OCI-LY7 (cell line): Measurements from ENCODE around the gene MSANTD2. TPM values are rescaled to one million over a fixed set of nuclear protein-coding genes. Genes with fewer than 3 reads are reported as not detected.

ENCODE experiments used
- BruUV-seq: library from RNA; stranded (reverse); fragments of 400-500 nt; replicated peaks from 2 replicates; lab custom pipeline; 2021; lab: Mats Ljungman, UMichigan
- CTCF ChIA-PET: fragments of 300-600 bp; sonication (Branson Sonifier 250); formaldehyde crosslinking; loops from one replicate; lab custom pipeline; 2022; ENCODE audit warnings: antibody characterized with exemption; ENCODE audit not compliant: unreplicated experiment; lab: Charles Lee
- POLR2A ChIA-PET: fragments of 300-600 bp; sonication (Branson Sonifier 250); formaldehyde crosslinking; loops from one replicate; lab custom pipeline; 2022; ENCODE audit warnings: antibody characterized with exemption; lab: Charles Lee
- DNase-seq: peaks from one replicate; pipeline ENCODE4 v3.0.0-alpha.2; 2015; ENCODE audit warnings: low spot score
- H2AFZ ChIP-seq: fragments of 200-600 bp; sonication (generic), shearing (Covaris generic); 2 replicates; pipeline ENCODE4 v1.6.1; 2014; ENCODE audit warnings: mild to moderate bottlenecking, antibody characterized with exemption, low read length, moderate library complexity
- H3K27ac ChIP-seq: fragments of 200-600 bp; sonication (generic); 2 replicates; pipeline ENCODE4 v1.5.1; 2014; ENCODE audit warnings: mixed run types, low read depth, mild to moderate bottlenecking, moderate library complexity, low read length, inconsistent platforms; ENCODE audit not compliant: poor library complexity, severe bottlenecking
- H3K36me3 ChIP-seq: fragments of 200-600 bp; sonication (generic); 2 replicates; pipeline ENCODE4 v1.6.1; 2014; ENCODE audit warnings: mild to moderate bottlenecking, antibody characterized with exemption, low read length, moderate library complexity, mixed read lengths; ENCODE audit not compliant: insufficient read depth
- H3K4me1 ChIP-seq: fragments of 200-600 bp; sonication (generic); 2 replicates; pipeline ENCODE4 v1.5.1; 2014; ENCODE audit warnings: mild to moderate bottlenecking, low read length; ENCODE audit not compliant: insufficient read depth, poor library complexity, severe bottlenecking
- H3K4me2 ChIP-seq: fragments of 200-600 bp; sonication (generic); 2 replicates; pipeline ENCODE4 v1.6.1; 2014; ENCODE audit warnings: mild to moderate bottlenecking, low read length
- H3K4me3 ChIP-seq: fragments of 200-600 bp; sonication (generic); 2 replicates; pipeline ENCODE4 v1.5.1; 2014; ENCODE audit warnings: mild to moderate bottlenecking, low read depth, low read length; ENCODE audit not compliant: poor library complexity, severe bottlenecking
- H3K79me2 ChIP-seq: fragments of 200-600 bp; sonication (generic); 2 replicates; pipeline ENCODE4 v1.6.1; 2016; ENCODE audit warnings: low read depth, mild to moderate bottlenecking, low read length, moderate library complexity, mixed read lengths; ENCODE audit not compliant: insufficient read depth
- H3K9me2 ChIP-seq: fragments of 200-600 bp; sonication (generic); 2 replicates; pipeline ENCODE4 v1.6.1; 2016; ENCODE audit warnings: mild to moderate bottlenecking, low read length, mixed read lengths; ENCODE audit not compliant: insufficient read depth
- H3K9me3 ChIP-seq: fragments of 200-600 bp; sonication (generic); 2 replicates; pipeline ENCODE4 v1.6.1; 2014; ENCODE audit warnings: mild to moderate bottlenecking, mixed run types, low read length, mixed read lengths
- H4K20me1 ChIP-seq: fragments of 200-600 bp; sonication (generic); 2 replicates; pipeline ENCODE4 v1.6.1; 2014; ENCODE audit warnings: mild to moderate bottlenecking, antibody characterized with exemption, low read length, moderate library complexity, mixed read lengths; ENCODE audit not compliant: insufficient read depth
- CTCF ChIP-seq: fragments of 200-600 bp; sonication (generic); conservative IDR thresholded peaks from 2 replicates; pipeline ENCODE4 v1.5.1; 2014; ENCODE audit warnings: mild to moderate bottlenecking, antibody characterized with exemption, low read length, moderate library complexity, mixed read lengths
- EZH2phosphoT487 ChIP-seq: fragments of 200-600 bp; sonication (generic); IDR thresholded peaks from 2 replicates; pipeline ENCODE4 v1.6.1; 2018; ENCODE audit warnings: low read depth, borderline replicate concordance, mild to moderate bottlenecking, mixed run types, antibody characterized with exemption, low read length, moderate library complexity, mixed read lengths
- intact Hi-C: fragments of 100-400 bp; cut with micrococcal nuclease; formaldehyde crosslinking; loops from one replicate; pipeline ENCODE4 v1.10.0; 2022; ENCODE audit not compliant: unreplicated experiment
- total RNA-seq, 2 experiments: library from RNA; depleted of rRNA in 1 of 2; stranded (reverse); fragments of >200 nt in 1 of 2; shearing (Covaris generic) in 1 of 2; gene quantifications; 2 replicates each; pipeline ENCODE4 v1.2.3, GENCODE V29; 2014 to 2022

The MSANTD2 gene
- total RNA-seq, 2 experiments from 2014 or later, result 22.1 to 23.4 TPM

GRCh38 chr11:124719534-124719933, 80.7 kb downstream of the MSANTD2 start:
- Histone ChIP-seq H3K27ac (no peak overlapping the region), H4K20me1 (no peaks in the 10 kb centered on the region), H3K9me2 (no peaks in the 10 kb centered on the region), H3K4me1 (peaks cover 18% of the 10 kb centered on the region), H3K4me2 (no peak overlapping the region), H2AFZ (no peak overlapping the region), H3K79me2 (no peaks in the 10 kb centered on the region), H3K36me3 (no peaks in the 10 kb centered on the region), H3K4me3 (no peak overlapping the region), H3K9me3 (no peaks in the 10 kb centered on the region)
- no TSS peak for BruUV-seq
- intact Hi-C loops, result no loop called here
- TF ChIP-seq EZH2phosphoT487 (no peak), CTCF (no peak)
- ChIA-PET POLR2A (no interaction called here), CTCF (no interaction called here)
- DNase-seq, result no peak

GRCh38 chr11:124718801-124719200, 81.4 kb downstream of the MSANTD2 start:
- POLR2A ChIA-PET, result no interaction called here
- BruUV-seq, result no TSS peak

More at GRCh38 chr11:124718801-124719200, 81.4 kb downstream of the MSANTD2 start:
- H3K4me3 ChIP-seq, result no peak overlapping the region
- no peaks in the 10 kb centered on the region for H3K79me2 ChIP-seq
- H3K9me3 ChIP-seq, result no peaks in the 10 kb centered on the region
- H3K4me2 ChIP-seq, result no peak overlapping the region
- H3K4me1 ChIP-seq, result peaks cover 13% of the 10 kb centered on the region
- no peak for TF ChIP-seq CTCF
- H3K9me2 ChIP-seq, result no peaks in the 10 kb centered on the region
- H3K27ac ChIP-seq, result no peak overlapping the region
- H3K36me3 ChIP-seq, result no peaks in the 10 kb centered on the region
- intact Hi-C loops, result no loop called here
- no peak for DNase-seq
- no peak overlapping the region for H2AFZ ChIP-seq
- CTCF ChIA-PET, result no interaction called here
- H4K20me1 ChIP-seq, result no peaks in the 10 kb centered on the region
